K562 treated with DMSO at 1 percent for 4 hours (cell line): ENCODE data around the gene ABRAXAS1. TPM values are rescaled to one million over a fixed set of nuclear protein-coding genes. Genes with fewer than 3 reads are reported as not detected.

Source experiments
- total RNA-seq: library from RNA; unstranded; fragments of 300-600 nt; gene quantifications from 2 replicates; pipeline ENCODE4 v1.2.3, GENCODE V29; 2022; ENCODE audit not compliant: insufficient read depth

ABRAXAS1 gene
- total RNA-seq, result 24.6 and 43.8 TPM in 2 replicates

GRCh38 chr4:83484500-83485461 is at the start of gene ABRAXAS1:
Gene ABRAXAS1, minus strand, starts transcription at chr4:83485100. Its CDS starts 28 bp downstream, at chr4:83485072.

GRCh38 chr4:83455281-83456183 is 29.4 kb downstream of the ABRAXAS1 start, which contains the start of the genes HELQ and MRPS18C:
Gene HELQ, minus strand, starts transcription at chr4:83455823. Its CDS starts 130 bp downstream, at chr4:83455693.
Gene MRPS18C, plus strand, starts transcription at chr4:83456058. Its CDS starts 20 bp downstream, at chr4:83456078.

Other genes with a start within 250 kb of the ABRAXAS1 start
- 3.2 and 7.9 TPM in 2 replicates for gene COQ2, start 200.3 kb downstream of the ABRAXAS1 start, total RNA-seq
- gene HPSE, start 150.3 kb downstream of the ABRAXAS1 start, total RNA-seq, result not detected in 2 replicates
- gene HELQ, start 29.3 kb downstream of the ABRAXAS1 start, total RNA-seq, result 4.9 and 7.3 TPM in 2 replicates
- gene MRPS18C, start 29.0 kb downstream of the ABRAXAS1 start, total RNA-seq, result 39.1 and 54.2 TPM in 2 replicates
- 12.9 and 15.3 TPM in 2 replicates for gene GPAT3, start 51.0 kb upstream of the ABRAXAS1 start, total RNA-seq